Central memory CD4-positive, alpha-beta T cell (primary cell): Measurements from ENCODE around the gene NAP1L2.
"Not testable (repeated sequence)": the region's sequence is repeated elsewhere in the genome, so short reads cannot be mapped to it uniquely, and the experiment has no call there.

Source experiments
- DNase-seq: peaks from one replicate; pipeline ENCODE4 v3.0.0; 2022
- total RNA-seq, 3 experiments: gene quantifications; one replicate each; lab custom pipeline; 2026; lab: John Stamatoyannopoulos, UW

NAP1L2 gene
- total RNA-seq: 9.3 to 26.5 (median 15.2) reads per million in 3 experiments

DNA sequence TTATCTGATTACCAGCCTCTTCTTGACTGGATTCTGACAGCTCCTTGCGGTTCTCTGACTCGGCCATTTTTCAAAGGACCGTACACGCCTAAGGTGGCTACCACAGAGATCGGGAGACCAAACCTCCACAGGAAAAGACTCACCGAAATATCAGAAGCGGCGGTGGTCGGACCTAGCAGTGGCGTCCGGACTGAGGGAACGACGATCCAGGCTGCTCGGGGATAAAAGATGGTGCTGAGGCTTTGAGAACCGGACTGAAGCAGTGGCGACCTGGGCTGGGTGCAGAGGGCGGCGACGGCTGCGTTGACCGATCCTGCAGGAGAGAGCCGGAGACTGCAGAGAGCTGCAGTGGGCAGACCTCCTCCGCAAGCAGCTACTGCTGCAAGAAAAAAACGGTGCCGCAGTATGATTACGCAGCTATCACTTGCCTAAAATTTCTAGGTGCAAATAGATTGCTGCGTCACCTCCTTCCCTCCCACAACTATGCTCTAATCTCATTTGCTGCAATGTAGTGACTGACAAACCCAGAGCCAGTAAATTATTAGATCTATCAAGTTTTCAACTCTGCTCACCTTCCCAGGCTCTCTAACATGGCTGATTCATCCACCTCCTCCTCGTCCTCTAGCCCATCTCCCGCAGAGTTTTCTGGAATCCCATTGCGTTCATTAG is at the start of gene NAP1L2:
Gene NAP1L2, minus strand, starts transcription at position 426 of the 669 bp plus-strand sequence. Its CDS starts 359 bp downstream, at position 67.
- DNase-seq: peak; percentile 59

GRCh38 chrX:73262991-73263390 is 48.3 kb upstream of the NAP1L2 start:
- DNase-seq: peak; percentile 1

DNA sequence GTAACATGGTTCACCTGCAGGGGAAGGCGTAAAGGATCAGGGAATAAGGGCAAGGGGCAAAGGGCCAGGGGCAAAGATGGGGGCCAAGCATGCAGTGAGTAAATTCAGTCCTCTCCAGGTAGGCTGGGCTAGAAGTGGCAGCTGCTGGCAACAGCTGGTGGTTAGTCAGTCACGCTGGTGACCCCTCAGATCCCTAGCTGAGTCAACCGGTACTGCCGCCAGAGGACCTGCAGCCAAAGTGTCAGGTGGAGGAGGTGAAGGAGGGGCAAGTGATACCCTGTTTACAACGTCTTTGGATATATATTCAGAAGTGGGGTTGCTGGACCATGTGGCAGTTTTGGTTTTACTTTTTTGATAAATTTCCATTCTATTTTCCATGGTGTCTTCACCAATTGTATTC is 24.6 kb upstream of the NAP1L2 start:
- DNase-seq: no peak

- no peak for DNase-seq
Observed at GRCh38 chrX:73217621-73218020, 3.0 kb upstream of the NAP1L2 start.

DNA sequence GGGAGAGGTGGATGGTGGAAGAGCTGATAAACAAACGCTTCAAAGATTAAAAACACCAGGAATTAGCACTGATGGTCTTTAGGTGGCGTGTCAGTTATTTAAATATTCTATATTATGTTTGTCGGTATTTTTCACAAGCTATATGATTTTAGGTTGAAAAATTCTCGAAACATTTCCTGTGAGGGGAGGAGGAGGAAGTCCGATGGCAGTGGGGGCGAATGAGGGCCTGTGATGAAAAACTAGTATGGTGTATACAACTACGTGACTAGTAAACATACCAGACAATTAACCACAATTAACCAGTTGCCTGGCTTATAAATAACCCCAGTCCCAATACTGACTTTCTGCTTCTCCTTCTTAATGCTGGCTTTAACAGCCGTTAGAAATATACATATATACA is 595 bp upstream of the NAP1L2 start:
- peak; percentile 13 for DNase-seq

- no peak for DNase-seq
Observed at GRCh38 chrX:73213734-73214425, 771 bp downstream of the NAP1L2 start.

GRCh38 chrX:73206366-73206765 is 8.3 kb downstream of the NAP1L2 start:
- no peak for DNase-seq

- DNase-seq: no peak
Observed at GRCh38 chrX:73182502-73183114, 32.0 kb downstream of the NAP1L2 start.

DNA sequence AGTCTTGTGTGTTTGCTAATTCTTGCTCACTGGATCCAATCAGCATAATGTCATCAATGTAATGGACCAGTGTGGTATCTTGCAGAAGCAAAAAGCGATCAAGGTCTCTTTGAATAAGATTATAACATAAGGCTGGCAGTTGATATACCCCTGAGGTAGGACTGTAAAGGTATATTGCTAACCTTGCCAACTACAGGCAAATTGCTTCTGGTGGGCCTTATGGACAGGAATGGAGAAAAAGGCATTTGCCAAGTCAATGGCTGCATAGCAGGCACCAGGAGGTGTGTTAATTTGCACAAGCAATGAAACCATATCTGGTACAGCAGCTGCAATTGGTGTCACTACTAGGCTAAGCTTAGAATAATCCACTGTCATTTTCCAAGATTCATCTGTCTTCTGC is 45.7 kb downstream of the NAP1L2 start:
- DNase-seq: not testable (repeated sequence)
